Measurements from ENCODE around the gene MACROD2. TPM values are rescaled to one million over a fixed set of nuclear protein-coding genes. Genes with fewer than 3 reads are reported as not detected.

Gene MACROD2
- total RNA-seq, 1 experiment from 2014 or later, result 3.7 TPM

GRCh38 chr20:14619411-14619810 is 624.1 kb downstream of the MACROD2 start:
- TF ChIP-seq EZH2 (IDR thresholded peaks at IDR 0.05) (no peak), TCF7L2 (IDR thresholded peaks at IDR 0.05; ENCODE audit: borderline replicate concordance, extremely low read depth, insufficient read depth, insufficient read length) (no peak), CBX3 (IDR thresholded peaks at IDR 0.05; ENCODE audit: low read depth) (no peak), ZFX (IDR thresholded peaks at IDR 0.05) (no peak), SIN3A (IDR thresholded peaks at IDR 0.05; ENCODE audit: low read depth) (no peak)
- no peak for DNase-seq (ENCODE audit: low read depth, low spot score)
- ChIA-PET POLR2A (no interaction called here), CTCF (no interaction called here), RAD21 (ENCODE audit: low non-redundant PET in 1 of 2, low total read pairs in 2 of 2, uncharacterized antibody in 2 of 2, unreplicated experiment in 2 of 2) (no interaction called here)
- no TSS peak for BruUV-seq (replicated peaks)
- Histone ChIP-seq H4K20me1 (ENCODE audit: insufficient read depth) (no peaks in the 10 kb centered on the region), H3K4me3 (replicated peaks in 1 of 2; ENCODE audit: low read depth in 1 of 2, low read length in 2 of 2) (no peak overlapping the region), H2AFZ (ENCODE audit: low read depth, low read length, poor library complexity, severe bottlenecking) (no peak overlapping the region), H3K27me3 (ENCODE audit: insufficient read depth, low read length) (no peaks in the 10 kb centered on the region), H3K9me3 (ENCODE audit: control insufficient read depth in 1 of 2, insufficient read depth in 1 of 2, low read depth in 1 of 2, low read length in 2 of 2) (no peaks in the 10 kb centered on the region), H3K9ac (ENCODE audit: low read length) (no peak overlapping the region), H3K27ac (ENCODE audit: low read depth, low read length) (no peak overlapping the region), H3K79me2 (ENCODE audit: insufficient read depth, low read length) (no peaks in the 10 kb centered on the region), H3K36me3 (ENCODE audit: control insufficient read depth in 1 of 2, insufficient read depth in 2 of 2, low read length in 2 of 2) (no peaks in the 10 kb centered on the region), H3K4me2 (ENCODE audit: low read length) (no peak overlapping the region), H3K4me1 (ENCODE audit: control insufficient read depth in 1 of 2, insufficient read depth in 2 of 2, low read length in 2 of 2) (peaks cover 0 to 4% of the 10 kb centered on the region in 2 experiments; a peak in 1 of 4 replicates), H3K9me2 (ENCODE audit: insufficient read depth) (no peaks in the 10 kb centered on the region)
- ATAC-seq, result no peak
- intact Hi-C loops (cut with micrococcal nuclease), result no loop called here

GRCh38 chr20:14622796-14623195 is 627.5 kb downstream of the MACROD2 start:
- H2AFZ ChIP-seq (ENCODE audit: low read depth, low read length, poor library complexity, severe bottlenecking), result no peak overlapping the region
- RAD21 ChIA-PET (ENCODE audit: low non-redundant PET in 1 of 2, low total read pairs in 2 of 2, uncharacterized antibody in 2 of 2, unreplicated experiment in 2 of 2), result no interaction called here
- BruUV-seq (replicated peaks), result no TSS peak

More at GRCh38 chr20:14622796-14623195, 627.5 kb downstream of the MACROD2 start:
- Histone ChIP-seq H3K79me2 (ENCODE audit: insufficient read depth, low read length) (no peaks in the 10 kb centered on the region), H3K9me3 (ENCODE audit: control insufficient read depth in 1 of 2, insufficient read depth in 1 of 2, low read depth in 1 of 2, low read length in 2 of 2) (no peaks in the 10 kb centered on the region; a peak in 1 of 4 replicates), H3K36me3 (ENCODE audit: control insufficient read depth in 1 of 2, insufficient read depth in 2 of 2, low read length in 2 of 2) (no peaks in the 10 kb centered on the region), H3K9me2 (ENCODE audit: insufficient read depth) (no peaks in the 10 kb centered on the region), H3K27me3 (ENCODE audit: insufficient read depth, low read length) (no peaks in the 10 kb centered on the region), H3K4me1 (ENCODE audit: control insufficient read depth in 1 of 2, insufficient read depth in 2 of 2, low read length in 2 of 2) (peaks cover 0 to 4% of the 10 kb centered on the region in 2 experiments; a peak in 1 of 4 replicates), H3K4me2 (ENCODE audit: low read length) (no peak overlapping the region), H3K4me3 (replicated peaks in 1 of 2; ENCODE audit: low read depth in 1 of 2, low read length in 2 of 2) (no peak overlapping the region), H4K20me1 (ENCODE audit: insufficient read depth) (no peaks in the 10 kb centered on the region), H3K9ac (ENCODE audit: low read length) (no peak overlapping the region), H3K27ac (ENCODE audit: low read depth, low read length) (no peak overlapping the region)
- ChIA-PET POLR2A (no interaction called here), CTCF (no interaction called here)
- TF ChIP-seq FOSL1 (IDR thresholded peaks at IDR 0.05; ENCODE audit: low read depth) (no peak), CTCF (IDR thresholded peaks at IDR 0.05 in 2 of 3, conservative IDR thresholded peaks at IDR 0.05 in 1 of 3; ENCODE audit: borderline replicate concordance in 1 of 3, insufficient read depth in 1 of 3, low read depth in 2 of 3, low read length in 2 of 3) (peak in 2 of 3 experiments; percentile 28 to 29; a peak in 4 of 6 replicates), ATF3 (IDR thresholded peaks at IDR 0.05) (no peak), SIN3A (IDR thresholded peaks at IDR 0.05; ENCODE audit: low read depth) (no peak), RAD21 (IDR thresholded peaks at IDR 0.05; ENCODE audit: low read depth) (0 out of 2 replicates have a peak, but pooled peaks have one; percentile 5)
- ATAC-seq (peak; percentile 52; the same call in 1 of the 2 replicates), DNase-seq (ENCODE audit: low read depth, low spot score) (peak; percentile 15)
- intact Hi-C loops (cut with micrococcal nuclease), result no loop called here

Data from HCT116 (cell line).